Neural progenitor cell (in vitro differentiated cells): Measurements from ENCODE around the gene GMCL1.

Experiments used
- EZH2 ChIP-seq: fragments of 200-600 bp; sonication (generic); IDR thresholded peaks from 2 replicates; pipeline ENCODE4 v1.6.1; 2017; ENCODE audit warnings: antibody characterized with exemption, mild to moderate bottlenecking, moderate library complexity
- EZH2phosphoT487 ChIP-seq: fragments of 200-600 bp; sonication (generic); IDR thresholded peaks from 2 replicates; pipeline ENCODE4 v1.6.1; 2017; ENCODE audit warnings: antibody characterized with exemption
- TF ChIP-seq, protein P1 (sequence below): fragments of 200-600 bp; sonication (generic); IDR thresholded peaks from 2 replicates; pipeline ENCODE4 v1.5.1; 2017; ENCODE audit warnings: antibody characterized with exemption, mild to moderate bottlenecking

DNA sequence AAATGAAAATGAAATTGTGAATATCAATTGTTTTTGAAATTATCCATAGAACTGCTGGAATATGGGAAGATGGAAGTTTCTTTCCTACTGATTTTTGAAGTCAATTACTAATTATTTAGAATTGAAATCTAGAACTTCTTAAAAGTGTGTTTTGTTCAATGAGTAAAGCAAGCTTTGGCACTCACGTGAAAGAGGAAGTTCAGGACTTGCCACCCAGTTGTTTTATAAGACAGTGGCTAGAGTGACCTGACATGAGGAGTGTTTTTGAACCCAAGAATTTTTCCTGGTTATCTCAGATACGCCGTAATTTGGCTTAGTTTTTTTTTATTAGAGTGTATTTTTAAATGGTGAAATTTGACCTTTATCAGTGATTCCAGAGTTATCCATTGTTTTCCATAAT, 88.9 kb downstream of the GMCL1 start:
- TF ChIP-seq EZH2, result no peak
- TF ChIP-seq, protein P1, sequence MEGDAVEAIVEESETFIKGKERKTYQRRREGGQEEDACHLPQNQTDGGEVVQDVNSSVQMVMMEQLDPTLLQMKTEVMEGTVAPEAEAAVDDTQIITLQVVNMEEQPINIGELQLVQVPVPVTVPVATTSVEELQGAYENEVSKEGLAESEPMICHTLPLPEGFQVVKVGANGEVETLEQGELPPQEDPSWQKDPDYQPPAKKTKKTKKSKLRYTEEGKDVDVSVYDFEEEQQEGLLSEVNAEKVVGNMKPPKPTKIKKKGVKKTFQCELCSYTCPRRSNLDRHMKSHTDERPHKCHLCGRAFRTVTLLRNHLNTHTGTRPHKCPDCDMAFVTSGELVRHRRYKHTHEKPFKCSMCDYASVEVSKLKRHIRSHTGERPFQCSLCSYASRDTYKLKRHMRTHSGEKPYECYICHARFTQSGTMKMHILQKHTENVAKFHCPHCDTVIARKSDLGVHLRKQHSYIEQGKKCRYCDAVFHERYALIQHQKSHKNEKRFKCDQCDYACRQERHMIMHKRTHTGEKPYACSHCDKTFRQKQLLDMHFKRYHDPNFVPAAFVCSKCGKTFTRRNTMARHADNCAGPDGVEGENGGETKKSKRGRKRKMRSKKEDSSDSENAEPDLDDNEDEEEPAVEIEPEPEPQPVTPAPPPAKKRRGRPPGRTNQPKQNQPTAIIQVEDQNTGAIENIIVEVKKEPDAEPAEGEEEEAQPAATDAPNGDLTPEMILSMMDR, result no peak
- TF ChIP-seq EZH2phosphoT487, result no peak
